ENCODE results near the gene ZP2. TPM values are rescaled to one million over a fixed set of nuclear protein-coding genes. Genes with fewer than 3 reads are reported as not detected.
"Not testable (repeated sequence)": the region's sequence is repeated elsewhere in the genome, so short reads cannot be mapped to it uniquely, and the experiment has no call there.

ZP2 gene
- total and polyA plus RNA-seq, 3 donors from 2014 or later = 0.18 to 0.31 TPM; not detected in 1

DNA sequence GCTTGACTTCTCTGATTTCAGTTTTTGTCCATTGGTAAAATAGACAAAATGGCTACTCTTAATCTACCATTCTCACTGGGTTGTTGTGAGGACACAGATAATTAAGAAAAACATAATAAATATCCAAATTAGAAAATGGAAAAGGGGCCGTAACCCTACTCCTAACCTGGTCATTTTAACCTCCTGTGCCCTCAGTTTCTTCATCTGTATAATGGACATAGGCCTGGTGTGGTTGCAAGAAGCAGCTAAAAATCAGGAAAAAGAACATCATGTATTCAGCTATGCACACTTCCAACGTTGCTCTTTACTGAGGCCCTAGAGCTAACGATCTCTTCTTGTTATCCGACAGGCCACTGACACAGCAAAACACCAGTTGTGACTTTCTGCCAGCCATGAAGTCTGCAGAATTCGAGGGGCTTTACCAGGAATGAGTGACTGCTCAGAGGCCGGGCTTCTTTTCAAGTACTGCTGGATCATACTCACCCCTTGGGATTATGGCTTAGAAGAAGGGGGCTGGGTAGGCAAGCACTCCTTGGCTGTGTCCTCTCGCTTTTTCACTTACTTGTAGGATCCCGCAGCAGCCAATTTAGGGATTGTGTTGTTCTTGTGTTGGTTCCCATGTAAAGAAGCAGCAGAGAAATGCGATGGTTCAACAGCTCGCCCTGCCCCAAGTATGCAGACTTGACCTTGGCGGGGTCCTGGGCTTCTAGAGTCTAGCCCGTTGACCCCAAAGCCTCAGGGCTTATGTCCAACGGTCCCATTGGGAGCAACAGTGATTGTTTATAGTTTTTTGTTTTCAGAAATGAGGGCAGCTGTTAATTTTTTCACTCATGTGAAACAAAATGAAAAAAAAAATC is 32.0 kb downstream of the ZP2 start:
- peaks cover 16% of the 10 kb centered on the region for H3K4me1 ChIP-seq
- H3K9me3 ChIP-seq = no peaks in the 10 kb centered on the region
- WGBS, 2 donors = 37 to 42% methylated on average over 13 of the region's 13 CpGs
- DNase-seq = peak; percentile 87
- TF ChIP-seq, protein P1, sequence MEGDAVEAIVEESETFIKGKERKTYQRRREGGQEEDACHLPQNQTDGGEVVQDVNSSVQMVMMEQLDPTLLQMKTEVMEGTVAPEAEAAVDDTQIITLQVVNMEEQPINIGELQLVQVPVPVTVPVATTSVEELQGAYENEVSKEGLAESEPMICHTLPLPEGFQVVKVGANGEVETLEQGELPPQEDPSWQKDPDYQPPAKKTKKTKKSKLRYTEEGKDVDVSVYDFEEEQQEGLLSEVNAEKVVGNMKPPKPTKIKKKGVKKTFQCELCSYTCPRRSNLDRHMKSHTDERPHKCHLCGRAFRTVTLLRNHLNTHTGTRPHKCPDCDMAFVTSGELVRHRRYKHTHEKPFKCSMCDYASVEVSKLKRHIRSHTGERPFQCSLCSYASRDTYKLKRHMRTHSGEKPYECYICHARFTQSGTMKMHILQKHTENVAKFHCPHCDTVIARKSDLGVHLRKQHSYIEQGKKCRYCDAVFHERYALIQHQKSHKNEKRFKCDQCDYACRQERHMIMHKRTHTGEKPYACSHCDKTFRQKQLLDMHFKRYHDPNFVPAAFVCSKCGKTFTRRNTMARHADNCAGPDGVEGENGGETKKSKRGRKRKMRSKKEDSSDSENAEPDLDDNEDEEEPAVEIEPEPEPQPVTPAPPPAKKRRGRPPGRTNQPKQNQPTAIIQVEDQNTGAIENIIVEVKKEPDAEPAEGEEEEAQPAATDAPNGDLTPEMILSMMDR (IDR thresholded peaks at IDR 0.05) = no peak
- TF ChIP-seq POLR2A (IDR thresholded peaks at IDR 0.05) = no peak
- no peaks in the 10 kb centered on the region for H3K27me3 ChIP-seq
- H3K27ac ChIP-seq = peak overlapping the region; percentile 57 to 65
- intact Hi-C loops (cut with DNase I; ENCODE audit: low total_unique reads) = no loop called here
- no peaks in the 10 kb centered on the region for H3K36me3 ChIP-seq (ENCODE audit: low read depth, missing control alignments)
- H3K4me3 ChIP-seq = no peak overlapping the region

DNA sequence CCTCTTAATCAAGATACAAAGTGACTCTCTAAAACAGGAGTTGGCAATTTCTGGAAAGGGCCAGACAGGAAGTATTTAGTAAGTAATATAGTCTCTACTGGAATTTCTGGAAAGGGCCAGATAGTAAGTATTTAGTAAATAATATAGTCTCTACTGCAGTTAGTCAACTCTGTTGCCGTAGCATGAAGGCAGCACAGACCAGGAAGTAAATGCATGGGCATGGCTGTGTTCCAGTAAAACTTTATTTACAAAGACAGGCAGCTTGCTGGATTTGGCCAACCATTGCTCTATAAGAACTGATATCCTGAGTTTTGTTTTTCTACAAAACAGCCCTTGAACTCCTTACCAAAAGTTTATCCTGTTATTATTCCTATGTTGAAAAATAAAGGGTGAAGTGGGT is 36.0 kb downstream of the ZP2 start:
- Histone ChIP-seq H3K27ac (no peak overlapping the region), H3K4me1 (peaks cover 11% of the 10 kb centered on the region), H3K36me3 (ENCODE audit: low read depth, missing control alignments) (no peaks in the 10 kb centered on the region), H3K27me3 (no peaks in the 10 kb centered on the region), H3K4me3 (no peak overlapping the region), H3K9me3 (no peaks in the 10 kb centered on the region)
- no peak for DNase-seq
- WGBS, 2 donors = 86 to 100% methylated on average over 1 of the region's 1 CpG
- TF ChIP-seq, protein P1 (IDR thresholded peaks at IDR 0.05) = no peak
- intact Hi-C loops (cut with DNase I; ENCODE audit: low total_unique reads) = no loop called here

DNA sequence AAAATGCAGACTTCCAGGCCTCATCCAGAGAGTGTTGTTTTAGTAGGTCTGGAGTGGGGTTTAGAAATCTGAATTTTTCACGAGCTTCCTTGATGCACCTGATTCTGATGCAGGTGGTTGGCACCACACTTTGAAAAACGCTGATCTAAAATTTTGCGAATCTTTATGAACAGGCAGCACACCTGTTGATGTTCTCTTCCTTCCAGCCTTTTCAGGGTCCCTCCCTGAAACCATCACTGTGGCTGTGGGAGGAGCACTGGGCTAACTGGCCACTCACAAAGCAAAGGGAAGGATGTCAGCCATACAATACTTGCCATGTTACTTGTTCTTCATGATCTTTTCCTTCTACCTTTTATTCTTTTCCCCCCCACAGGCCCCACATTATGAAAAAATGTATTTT is 38.7 kb downstream of the ZP2 start:
- Histone ChIP-seq H3K9me3 (no peaks in the 10 kb centered on the region), H3K36me3 (ENCODE audit: low read depth, missing control alignments) (no peaks in the 10 kb centered on the region), H3K27ac (no peak overlapping the region), H3K27me3 (no peaks in the 10 kb centered on the region), H3K4me3 (no peak overlapping the region), H3K4me1 (no peaks in the 10 kb centered on the region)
- no peak for TF ChIP-seq POLR2A (IDR thresholded peaks at IDR 0.05)
- TF ChIP-seq, protein P1 (IDR thresholded peaks at IDR 0.05) = no peak
- intact Hi-C loops (cut with DNase I; ENCODE audit: low total_unique reads) = no loop called here
- 85 to 98% methylated on average over 3 of the region's 3 CpGs for WGBS, 2 donors
- DNase-seq = no peak

DNA sequence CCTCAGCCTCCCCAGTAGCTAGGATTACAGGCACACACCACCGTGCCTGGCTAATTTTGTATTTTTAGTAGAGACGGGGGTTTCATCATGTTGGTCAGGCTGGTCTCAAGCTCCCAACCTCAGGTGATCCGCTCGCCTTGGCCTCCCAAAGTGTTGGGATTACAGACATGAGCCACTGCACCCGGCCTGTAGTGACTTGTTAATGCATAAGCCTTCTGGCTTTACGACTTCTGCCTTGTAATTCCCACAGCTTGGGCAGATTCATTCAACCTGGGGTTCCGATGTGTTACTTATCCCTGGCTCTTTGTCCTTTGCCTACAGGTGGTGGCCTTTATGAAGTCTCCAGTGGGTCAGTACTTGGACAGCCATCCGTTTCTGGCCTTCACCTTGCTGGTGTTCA is 41.3 kb downstream of the ZP2 start:
- H3K4me1 ChIP-seq; H3K27ac ChIP-seq; DNase-seq; H3K27me3 ChIP-seq; intact Hi-C loops (cut with DNase I; ENCODE audit: low total_unique reads); H3K9me3 ChIP-seq; H3K4me3 ChIP-seq; H3K36me3 ChIP-seq (ENCODE audit: low read depth, missing control alignments): not testable (repeated sequence)
- 95% methylated on average over 8 of the region's 8 CpGs for WGBS, 2 donors

DNA sequence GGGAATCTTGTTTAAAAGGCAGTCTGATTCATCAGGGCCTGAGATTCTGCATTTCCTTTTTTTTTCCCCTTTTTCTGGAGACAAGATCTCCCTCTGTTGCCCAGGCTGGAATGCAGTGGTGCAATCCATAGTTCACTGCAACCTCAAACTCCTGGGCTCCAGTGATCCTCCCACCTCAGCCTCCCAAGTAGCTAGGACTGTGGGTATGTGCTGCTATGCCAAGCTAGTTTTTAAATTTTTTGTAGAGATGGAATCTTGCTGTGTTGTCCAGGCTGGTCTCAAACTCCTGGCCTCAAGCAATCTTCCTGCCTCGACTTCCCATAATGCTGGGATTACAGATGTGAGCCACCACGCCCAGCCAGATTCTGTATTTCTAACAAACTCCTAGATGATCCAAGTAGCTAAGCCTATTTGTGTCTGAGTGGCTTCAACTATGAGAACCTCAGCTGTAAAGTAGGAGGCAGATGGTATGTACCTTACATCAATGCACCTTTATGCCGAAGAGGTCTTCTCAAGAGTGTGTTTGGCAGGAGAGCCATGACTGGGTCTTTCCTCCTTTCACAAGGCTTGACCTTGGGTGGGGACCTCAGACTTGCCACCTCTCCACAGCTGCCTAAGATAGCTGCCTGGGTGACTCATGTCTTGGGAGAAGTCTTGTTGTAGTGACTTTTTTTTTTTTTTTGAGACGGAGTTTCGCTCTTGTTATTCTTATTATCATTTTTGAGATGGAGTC is 42.0 kb downstream of the ZP2 start:
- intact Hi-C loops (cut with DNase I; ENCODE audit: low total_unique reads) = loop anchor here (10.0 kb wide), 1 partner anchor 385 kb away; no protein-coding TSS in a partner anchor
- Histone ChIP-seq H3K4me1 (no peaks in the 10 kb centered on the region), H3K4me3 (no peak overlapping the region), H3K27me3 (no peaks in the 10 kb centered on the region), H3K27ac (no peak overlapping the region), H3K36me3 (ENCODE audit: low read depth, missing control alignments) (no peaks in the 10 kb centered on the region), H3K9me3 (no peaks in the 10 kb centered on the region)
- 85 to 86% methylated on average over 5 of the region's 5 CpGs for WGBS, 2 donors
- TF ChIP-seq POLR2A (IDR thresholded peaks at IDR 0.05) = no peak
- TF ChIP-seq, protein P1 (IDR thresholded peaks at IDR 0.05) = no peak
- no peak for DNase-seq

All from testis (tissue), 3 donors.